IMR-90 (cell line): ENCODE measurements around the gene MFNG.

ENCODE experiments used
- CEBPB ChIP-seq: IDR thresholded peaks from 2 replicates; pipeline ENCODE4 v1.6.1; 2012; ENCODE audit warnings: low read depth, low read length, improper control_type of control experiment
- CTCF ChIP-seq: conservative IDR thresholded peaks from 2 replicates; pipeline ENCODE4 v1.5.1; 2012; ENCODE audit warnings: mild to moderate bottlenecking, low read depth, low read length, improper control_type of control experiment
- MXI1 ChIP-seq: IDR thresholded peaks from 2 replicates; pipeline ENCODE4 v1.6.1; 2012; ENCODE audit warnings: low read depth, mild to moderate bottlenecking, low read length, moderate library complexity, borderline replicate concordance
- POLR2A ChIP-seq: IDR thresholded peaks from 2 replicates; pipeline ENCODE4 v1.6.1; 2012; ENCODE audit warnings: mild to moderate bottlenecking, low read depth, low read length
- TF ChIP-seq, protein P1 (sequence below): fragments of 150-350 bp; IDR thresholded peaks from 2 replicates; pipeline ENCODE4 v1.6.1; 2016; ENCODE audit warnings: low read depth, mild to moderate bottlenecking, low read length, moderate library complexity, borderline replicate concordance
- TF ChIP-seq, protein P2 (sequence below): fragments of 150-350 bp; IDR thresholded peaks from 2 replicates; pipeline ENCODE4 v1.6.1; 2017; ENCODE audit warnings: mild to moderate bottlenecking, antibody characterized with exemption, low read length, low read depth

DNA sequence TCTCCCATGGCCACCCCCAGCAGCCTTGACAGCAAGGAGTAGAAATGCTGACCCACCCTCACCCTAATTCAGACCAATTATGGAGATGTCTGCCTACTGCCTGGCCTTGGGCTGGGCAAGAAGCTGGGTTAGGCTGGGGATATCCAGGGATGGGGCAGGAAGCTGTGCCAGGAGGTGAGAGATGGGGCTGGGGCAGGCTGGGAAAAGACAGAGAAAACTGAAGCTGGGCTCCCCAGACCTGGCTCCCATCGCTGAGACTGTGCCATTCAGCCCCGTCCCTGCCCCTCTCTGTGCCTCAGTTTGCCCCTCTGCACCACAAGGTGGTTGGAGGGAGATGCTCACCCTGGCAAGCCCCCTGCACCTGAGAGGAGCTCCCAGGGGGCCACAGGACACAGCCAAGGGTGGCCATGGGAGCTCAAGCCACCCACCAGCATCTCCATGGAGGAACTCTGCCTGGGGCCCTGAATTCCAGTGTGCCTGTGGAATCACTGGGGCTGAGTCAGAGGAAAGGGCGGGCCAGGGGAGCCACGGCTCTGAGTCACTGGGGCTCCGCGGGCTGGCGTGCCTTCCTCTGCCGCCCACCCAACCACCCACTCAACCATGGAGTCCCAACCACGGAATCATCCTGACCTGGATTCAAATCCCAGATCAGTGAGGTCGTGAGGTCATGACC is 39.0 kb upstream of the MFNG start:
- TF ChIP-seq POLR2A: no peak
- TF ChIP-seq CEBPB: no peak
- TF ChIP-seq CTCF: no peak
- TF ChIP-seq, protein P1, sequence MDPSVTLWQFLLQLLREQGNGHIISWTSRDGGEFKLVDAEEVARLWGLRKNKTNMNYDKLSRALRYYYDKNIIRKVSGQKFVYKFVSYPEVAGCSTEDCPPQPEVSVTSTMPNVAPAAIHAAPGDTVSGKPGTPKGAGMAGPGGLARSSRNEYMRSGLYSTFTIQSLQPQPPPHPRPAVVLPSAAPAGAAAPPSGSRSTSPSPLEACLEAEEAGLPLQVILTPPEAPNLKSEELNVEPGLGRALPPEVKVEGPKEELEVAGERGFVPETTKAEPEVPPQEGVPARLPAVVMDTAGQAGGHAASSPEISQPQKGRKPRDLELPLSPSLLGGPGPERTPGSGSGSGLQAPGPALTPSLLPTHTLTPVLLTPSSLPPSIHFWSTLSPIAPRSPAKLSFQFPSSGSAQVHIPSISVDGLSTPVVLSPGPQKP: no peak
- TF ChIP-seq, protein P2, sequence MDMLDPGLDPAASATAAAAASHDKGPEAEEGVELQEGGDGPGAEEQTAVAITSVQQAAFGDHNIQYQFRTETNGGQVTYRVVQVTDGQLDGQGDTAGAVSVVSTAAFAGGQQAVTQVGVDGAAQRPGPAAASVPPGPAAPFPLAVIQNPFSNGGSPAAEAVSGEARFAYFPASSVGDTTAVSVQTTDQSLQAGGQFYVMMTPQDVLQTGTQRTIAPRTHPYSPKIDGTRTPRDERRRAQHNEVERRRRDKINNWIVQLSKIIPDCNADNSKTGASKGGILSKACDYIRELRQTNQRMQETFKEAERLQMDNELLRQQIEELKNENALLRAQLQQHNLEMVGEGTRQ: no peak
- TF ChIP-seq MXI1: no peak
